ENCODE data around the gene ADAMTS6. TPM values are rescaled to one million over a fixed set of nuclear protein-coding genes. Genes with fewer than 3 reads are reported as not detected.
A peak's percentile ranks its signal among the peaks of the same experiment; 100 is the strongest.

ADAMTS6 gene
- total RNA-seq, 3 donors from 2014 or later (not counting 1 experiment from before 2014, with no cell fraction given), result 0.47 to 1.4 (median 1.1) TPM

GRCh38 chr5:65482296-65482735 lies 596 bp upstream of the ADAMTS6 start:
- Histone ChIP-seq H3K27me3 (ENCODE audit: control insufficient read depth, insufficient read depth, low read length) (peaks cover 13% of the 10 kb centered on the region), H3K27ac (ENCODE audit: low read length) (peak overlapping the region; percentile 55), H3K9me3 (ENCODE audit: control insufficient read depth, insufficient read depth, low read length) (no peaks in the 10 kb centered on the region), H3K4me3 (ENCODE audit: low read length) (peak overlapping the region; percentile 52), H3K36me3 (ENCODE audit: control insufficient read depth, insufficient read depth, low read length) (no peaks in the 10 kb centered on the region), H3K4me1 (ENCODE audit: control insufficient read depth, insufficient read depth, low read length) (peaks cover 13% of the 10 kb centered on the region)
- Mint-ChIP-seq H3K27ac (peak overlapping the region in 1 of 2 donors; percentile 89), H3K36me3 (no peaks in the 10 kb centered on the region), H3K9me3 (no peaks in the 10 kb centered on the region), H3K4me3 (no peak overlapping the region), H3K4me1 (peaks cover 10 to 24% of the 10 kb centered on the region in 2 donors), H3K27me3 (ENCODE audit: low read depth in 2 of 2) (no peaks in the 10 kb centered on the region)
- DNase-seq, result peak in 1 of 2 donors; percentile 46
- 0% methylated on average over 6 of the region's 6 CpGs for WGBS (ENCODE audit: insufficient coverage)
- ATAC-seq, result peak in 2 of 3 donors; percentile 19 to 20
- intact Hi-C loops (cut with micrococcal nuclease), result loop anchor here (2.0 kb wide), 2 partner anchors 448 to 848 kb away; no protein-coding TSS in a partner anchor
- no peak for TF ChIP-seq CTCF (IDR thresholded peaks at IDR 0.05)

- no peak overlapping the region for H3K27ac ChIP-seq (ENCODE audit: low read length)
- Mint-ChIP-seq H3K27me3 (ENCODE audit: low read depth in 2 of 2) (peaks cover 0 to 2% of the 10 kb centered on the region in 2 donors), H3K4me3 (no peak overlapping the region), H3K9me3 (no peaks in the 10 kb centered on the region), H3K27ac (peak overlapping the region in 1 of 2 donors; percentile 89), H3K36me3 (no peaks in the 10 kb centered on the region), H3K4me1 (peaks cover 10 to 24% of the 10 kb centered on the region in 2 donors)
- H3K4me3 ChIP-seq (ENCODE audit: low read length), result peak overlapping the region; percentile 52
- no peak for TF ChIP-seq CTCF (IDR thresholded peaks at IDR 0.05)
- no peaks in the 10 kb centered on the region for H3K9me3 ChIP-seq (ENCODE audit: control insufficient read depth, insufficient read depth, low read length)
- intact Hi-C loops (cut with micrococcal nuclease), result no loop called here
- H3K36me3 ChIP-seq (ENCODE audit: control insufficient read depth, insufficient read depth, low read length), result no peaks in the 10 kb centered on the region
- peak in 1 of 2 donors; percentile 11 for DNase-seq
- H3K27me3 ChIP-seq (ENCODE audit: control insufficient read depth, insufficient read depth, low read length), result peaks cover 13% of the 10 kb centered on the region
- no peak for ATAC-seq
- 0% methylated on average over 6 of the region's 7 CpGs for WGBS (ENCODE audit: insufficient coverage)
- peaks cover 13% of the 10 kb centered on the region for H3K4me1 ChIP-seq (ENCODE audit: control insufficient read depth, insufficient read depth, low read length)
These were observed 544 bp downstream of the ADAMTS6 start for GRCh38 chr5:65481171-65481581.

GRCh38 chr5:65480306-65480865 lies 1.3 kb downstream of the ADAMTS6 start:
- 2% methylated on average over 15 of the region's 15 CpGs for WGBS (ENCODE audit: insufficient coverage)
- intact Hi-C loops (cut with micrococcal nuclease), result no loop called here
- H3K4me1 ChIP-seq (ENCODE audit: control insufficient read depth, insufficient read depth, low read length), result peaks cover 13% of the 10 kb centered on the region
- no peak for TF ChIP-seq CTCF (IDR thresholded peaks at IDR 0.05)
- ATAC-seq (no peak), DNase-seq (peak in 1 of 2 donors; percentile 67)
- H3K9me3 ChIP-seq (ENCODE audit: control insufficient read depth, insufficient read depth, low read length), result no peaks in the 10 kb centered on the region
- peaks cover 10 to 24% of the 10 kb centered on the region in 2 donors for H3K4me1 Mint-ChIP-seq
- no peak overlapping the region for H3K27ac ChIP-seq (ENCODE audit: low read length)
- no peaks in the 10 kb centered on the region for H3K36me3 ChIP-seq (ENCODE audit: control insufficient read depth, insufficient read depth, low read length)
- peaks cover 13% of the 10 kb centered on the region for H3K27me3 ChIP-seq (ENCODE audit: control insufficient read depth, insufficient read depth, low read length)
- H3K9me3 Mint-ChIP-seq, result no peaks in the 10 kb centered on the region
- no peak overlapping the region for H3K27ac Mint-ChIP-seq
- H3K27me3 Mint-ChIP-seq (ENCODE audit: low read depth in 2 of 2), result peaks cover 0 to 2% of the 10 kb centered on the region in 2 donors
- H3K4me3 Mint-ChIP-seq, result no peak overlapping the region
- peak overlapping the region; percentile 52 for H3K4me3 ChIP-seq (ENCODE audit: low read length)
- no peaks in the 10 kb centered on the region for H3K36me3 Mint-ChIP-seq
